K562 (cell line): Measurements from ENCODE around the gene IRF4. TPM values are rescaled to one million over a fixed set of nuclear protein-coding genes. Genes with fewer than 3 reads are reported as not detected.

ENCODE experiments used
- ATAC-seq: fragments of 200-7000 bp; cut with Tn5 transposase; 3 replicates; pipeline ENCODE4 v1.9.1; 2020; ENCODE audit warnings: moderate library complexity
- BruUV-seq: library from RNA; stranded (reverse); fragments of 400-500 nt; replicated peaks from 2 replicates; lab custom pipeline; 2021; lab: Mats Ljungman, UMichigan
- CTCF ChIA-PET: fragments of 300-600 bp; formaldehyde crosslinking; extraction: SDS; loops from one replicate; lab custom pipeline; 2021; ENCODE audit warnings: low intra/inter-chr PET ratio; lab: Yijun Ruan, JAX
- POLR2A ChIA-PET: fragments of 300-600, 350-650 bp; sonication (Branson Sonifier 250); formaldehyde crosslinking; extraction: SDS; loops from one replicate; lab custom pipeline; 2021; ENCODE audit warnings: antibody characterized with exemption, inconsistent platforms; lab: Yijun Ruan, JAX
- DNase-seq, 4 experiments: peaks; one replicate each; pipeline versions ENCODE4 v3.0.0 to v3.0.0-alpha.2; 2011 to 2018; ENCODE audit warnings: low spot score in 3 of 4, mixed read lengths in 3 of 4; ENCODE audit errors: extremely low read depth in 1 of 4
- FAIRE-seq: peaks from 2 replicates; lab custom pipeline; 2011; peaks lifted over from hg19 to GRCh38; lab: Jason Lieb, UNC
- H2AFZ ChIP-seq: 2 replicates; pipeline ENCODE4 v1.6.0; 2011; ENCODE audit warnings: low read depth, low read length, control low read depth, inconsistent platforms
- H3K27ac ChIP-seq: fragments of 200-600 bp; 3 replicates; pipeline ENCODE4 v1.8.0; 2011; ENCODE audit warnings: low read depth, mild to moderate bottlenecking, control low read depth, inconsistent platforms, low read length, moderate library complexity, mixed read lengths; ENCODE audit errors: extremely low read depth
- H3K27me3 ChIP-seq, 2 experiments: fragments of 300-600 bp in 1 of 2; 2 replicates in 1 of 2; 3 replicates in 1 of 2; pipeline versions ENCODE4 v1.6.0 to v1.8.0; 2011; ENCODE audit warnings: inconsistent platforms in 2 of 2, low read length in 2 of 2, mild to moderate bottlenecking in 1 of 2, mixed read lengths in 1 of 2, moderate library complexity in 1 of 2; ENCODE audit not compliant: control insufficient read depth in 2 of 2, insufficient read depth in 2 of 2
- H3K36me3 ChIP-seq: fragments of 300-600 bp; 3 replicates; pipeline ENCODE4 v1.8.0; 2011; ENCODE audit warnings: mild to moderate bottlenecking, low read length, inconsistent platforms; ENCODE audit not compliant: control insufficient read depth, insufficient read depth
- H3K4me1 ChIP-seq, 2 experiments: fragments of 200-600 bp in 1 of 2; replicated peaks in 1 of 2; 2 replicates in 1 of 2; 3 replicates in 1 of 2; pipeline versions ENCODE4 v1.5.1 to v1.8.0; 2011; ENCODE audit warnings: inconsistent platforms in 2 of 2, low read length in 2 of 2, mild to moderate bottlenecking in 1 of 2, mixed read lengths in 1 of 2, moderate library complexity in 1 of 2; ENCODE audit not compliant: control insufficient read depth in 2 of 2, insufficient read depth in 2 of 2
- H3K4me2 ChIP-seq: 2 replicates; pipeline ENCODE4 v1.6.1; 2011; ENCODE audit warnings: low read length, control low read depth, inconsistent platforms, mixed read lengths; ENCODE audit not compliant: insufficient read depth
- H3K4me3 ChIP-seq: fragments of 200-600 bp; sonication (generic), shearing (Covaris generic); 2 replicates; pipeline ENCODE4 v1.5.1; 2016; ENCODE audit warnings: control low read depth, inconsistent platforms
- H3K79me2 ChIP-seq: fragments of 200-600 bp; 3 replicates; pipeline ENCODE4 v1.8.0; 2011; ENCODE audit warnings: low read length, inconsistent platforms; ENCODE audit not compliant: control insufficient read depth, insufficient read depth
- H3K9ac ChIP-seq, 2 experiments: 2 replicates each; pipeline versions ENCODE4 v1.6.0 to v1.6.1; 2011; ENCODE audit warnings: low read depth in 2 of 2, low read length in 2 of 2, control low read depth in 1 of 2, inconsistent platforms in 1 of 2, mild to moderate bottlenecking in 1 of 2, mixed read lengths in 1 of 2; ENCODE audit not compliant: insufficient read depth in 1 of 2
- H3K9me1 ChIP-seq: one replicate; pipeline ENCODE4 v1.6.0; 2011; ENCODE audit warnings: inconsistent platforms, mild to moderate bottlenecking, low read length, moderate library complexity; ENCODE audit not compliant: control insufficient read depth, insufficient read depth
- H3K9me3 ChIP-seq: replicated peaks from 2 replicates; pipeline ENCODE4 v1.5.1; 2011; ENCODE audit warnings: low read depth, low read length, inconsistent platforms; ENCODE audit not compliant: control insufficient read depth, insufficient read depth
- H4K20me1 ChIP-seq: replicated peaks from 2 replicates; pipeline ENCODE4 v1.6.1; 2011; ENCODE audit warnings: low read length, inconsistent platforms, mixed read lengths; ENCODE audit not compliant: control insufficient read depth, insufficient read depth
- CC2D1A ChIP-seq: fragments of 450-650 bp; IDR thresholded peaks from 2 replicates; pipeline ENCODE4 v1.6.1; 2017; ENCODE audit warnings: mild to moderate bottlenecking
- FUS ChIP-seq: fragments of 200-400 bp; formaldehyde crosslinking; optimal IDR thresholded peaks from 2 replicates; pipeline ENCODE3; 2017; ENCODE audit warnings: low read depth, low read length
- KDM1A ChIP-seq, 2 experiments: fragments of 450-650 bp; IDR thresholded peaks; 2 replicates each; pipeline ENCODE4 v1.6.1; 2016; ENCODE audit warnings: mild to moderate bottlenecking in 2 of 2
- KDM5B ChIP-seq: fragments of 200-600 bp; sonication (generic); IDR thresholded peaks from 2 replicates; pipeline ENCODE4 v1.6.1; 2012; ENCODE audit warnings: low read depth, mild to moderate bottlenecking, moderate library complexity, low read length, control low read depth, inconsistent platforms; ENCODE audit not compliant: insufficient replicate concordance
- NR4A1 ChIP-seq, 2 experiments: fragments of 250-450 bp in 1 of 2; fragments of 450-650 bp in 1 of 2; sonication (Bioruptor Pico) in 1 of 2; IDR thresholded peaks; 2 replicates each; pipeline versions ENCODE4 v1.4.0 to v1.6.1; 2016 to 2020; ENCODE audit warnings: mild to moderate bottlenecking in 2 of 2, missing compliant biosample characterization in 1 of 2, missing genetic modification characterization in 1 of 2, moderate library complexity in 1 of 2
- PBX2 ChIP-seq, 2 experiments: IDR thresholded peaks in 1 of 2; conservative IDR thresholded peaks in 1 of 2; 2 replicates each; pipeline ENCODE4 v1.6.1; 2016; ENCODE audit warnings: low read depth in 2 of 2, mild to moderate bottlenecking in 1 of 2, missing compliant biosample characterization in 1 of 2, missing genetic modification characterization in 1 of 2, moderate library complexity in 1 of 2
- POLR2G ChIP-seq: fragments of 200-400 bp; formaldehyde crosslinking; IDR thresholded peaks from 2 replicates; pipeline ENCODE4 v1.6.1; 2017; ENCODE audit warnings: low read depth, mild to moderate bottlenecking, antibody characterized with exemption, low read length, moderate library complexity
- ZNF609 ChIP-seq: sonication (generic); formaldehyde crosslinking; IDR thresholded peaks from 2 replicates; pipeline ENCODE4 v1.8.1; 2023; ENCODE audit warnings: missing genetic modification reagents, mild to moderate bottlenecking, borderline replicate concordance
- WGBS: fragments of 100-300 bp; shearing (Covaris generic); methylation state at CpG from one replicate; pipeline ENCODE4 v1.1.6; 2016; ENCODE audit warnings: low coverage, mixed read lengths; ENCODE audit not compliant: insufficient coverage; ENCODE audit errors: missing lambda C conversion rate; 5-methylcytosine and 5-hydroxymethylcytosine counted together
- in situ Hi-C: fragments of 300-500 bp; cut with MboI; formaldehyde crosslinking; loops from 4 replicates; pipeline ENCODE4 v1.15.0; 2018; ENCODE audit warnings: inconsistent platforms, mixed read lengths
- intact Hi-C: fragments of 100-400 bp; cut with micrococcal nuclease; formaldehyde crosslinking; loops from 2 replicates; pipeline ENCODE4 v1.14.2; 2022
- polyA plus RNA-seq, 8 experiments: library from polyadenylated mRNA; depleted of rRNA in 4 of 8; stranded (reverse) in 5 of 8; unstranded in 3 of 8; fragments of >200 nt; fragmentation: Nextera tagmentation in 2 of 8; fragmentation: Illumina TruSeq in 1 of 8; extraction: Ambion mirVana in 2 of 8; extraction: Trizol in 1 of 8; gene quantifications; 2 replicates each; pipeline versions ENCODE4 v1.2.1 to v1.2.3, GENCODE V29; 2011 to 2014; ENCODE audit warnings: inconsistent platforms in 1 of 8, missing spikeins in 1 of 8
- total RNA-seq, 7 experiments: library from RNA; depleted of rRNA in 6 of 7; stranded (reverse); fragments of >200 nt in 6 of 7; fragmentation: Illumina TruSeq in 2 of 7; extraction: Trizol in 2 of 7; gene quantifications; 2 replicates each; pipeline versions ENCODE4 v1.2.1 to v1.2.3, GENCODE V29; 2011 to 2021; ENCODE audit warnings: low replicate concordance in 1 of 7
- TF ChIP-seq, protein P1 (sequence below), 2 experiments: fragments of 450-650 bp; IDR thresholded peaks; 2 replicates each; pipeline ENCODE4 v1.6.1; 2018; ENCODE audit warnings: mild to moderate bottlenecking in 2 of 2, low read depth in 1 of 2; ENCODE audit not compliant: partially characterized antibody in 2 of 2

IRF4 gene
- total and polyA plus RNA-seq, 9 of the 15 experiments (the other 6 are each of a cell fraction or from before 2014, with no cell fraction given): 0.05 to 0.33 (median 0.09) TPM; not detected in 6

DNA sequence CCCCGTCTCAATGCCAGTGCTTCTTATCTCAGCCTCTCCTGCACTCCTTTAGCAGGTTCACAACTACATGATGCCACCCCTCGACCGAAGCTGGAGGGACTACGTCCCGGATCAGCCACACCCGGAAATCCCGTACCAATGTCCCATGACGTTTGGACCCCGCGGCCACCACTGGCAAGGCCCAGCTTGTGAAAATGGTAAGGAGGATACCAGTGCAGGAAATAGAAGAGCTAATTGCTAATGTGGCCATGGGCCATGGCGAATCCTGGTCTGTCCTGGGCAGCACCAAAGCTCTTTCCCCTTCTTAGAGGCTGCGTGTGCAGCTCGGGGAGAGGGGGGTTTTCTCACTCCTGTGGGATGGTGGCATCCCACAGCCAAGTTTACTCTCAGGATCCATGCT, 5.5 kb downstream of the IRF4 start:
- FAIRE-seq (no peak), ATAC-seq (no peak), DNase-seq (no peak)
- Histone ChIP-seq H3K27ac (no peak overlapping the region), H2AFZ (no peak overlapping the region), H3K27me3 (peaks cover 52 to 72% of the 10 kb centered on the region in 2 experiments), H3K9me3 (no peaks in the 10 kb centered on the region; the same call in 1 of the 2 replicates), H3K4me1 (peaks cover 0 to 2% of the 10 kb centered on the region in 2 experiments; a peak in 1 of 5 replicates), H3K4me3 (no peak overlapping the region), H4K20me1 (no peaks in the 10 kb centered on the region; the same call in none of the 2 replicates), H3K79me2 (no peaks in the 10 kb centered on the region), H3K4me2 (no peak overlapping the region), H3K36me3 (no peaks in the 10 kb centered on the region), H3K9me1 (no peaks in the 10 kb centered on the region), H3K9ac (no peak overlapping the region)
- WGBS: under 1% methylated on average over 13 of the region's 13 CpGs
- intact Hi-C loops: no loop called here
- POLR2A ChIA-PET: interaction anchor here (1.1 kb wide), 1 partner anchor 17 kb away, joined by 4 read pairs; no protein-coding TSS in a partner anchor
- in situ Hi-C loops: no loop called here
- BruUV-seq: no TSS peak
- CTCF ChIA-PET: no interaction called here
- TF ChIP-seq KDM5B (no peak), KDM1A (IDR thresholded peaks at IDR 0.05) (no peak), NR4A1 (CRISPR knock-in tag; IDR thresholded peaks at IDR 0.05) (no peak), NR4A1 (tag; IDR thresholded peaks at IDR 0.05) (no peak), ZNF609 (CRISPR knock-in tag) (no peak), PBX2 (CRISPR knock-in tag; IDR thresholded peaks at IDR 0.05; ENCODE audit: low read depth) (no peak), PBX2 (tag; conservative IDR thresholded peaks at IDR 0.05; ENCODE audit: low read depth) (no peak), FUS (no peak), CC2D1A (no peak), POLR2G (no peak)
- TF ChIP-seq, protein P1, sequence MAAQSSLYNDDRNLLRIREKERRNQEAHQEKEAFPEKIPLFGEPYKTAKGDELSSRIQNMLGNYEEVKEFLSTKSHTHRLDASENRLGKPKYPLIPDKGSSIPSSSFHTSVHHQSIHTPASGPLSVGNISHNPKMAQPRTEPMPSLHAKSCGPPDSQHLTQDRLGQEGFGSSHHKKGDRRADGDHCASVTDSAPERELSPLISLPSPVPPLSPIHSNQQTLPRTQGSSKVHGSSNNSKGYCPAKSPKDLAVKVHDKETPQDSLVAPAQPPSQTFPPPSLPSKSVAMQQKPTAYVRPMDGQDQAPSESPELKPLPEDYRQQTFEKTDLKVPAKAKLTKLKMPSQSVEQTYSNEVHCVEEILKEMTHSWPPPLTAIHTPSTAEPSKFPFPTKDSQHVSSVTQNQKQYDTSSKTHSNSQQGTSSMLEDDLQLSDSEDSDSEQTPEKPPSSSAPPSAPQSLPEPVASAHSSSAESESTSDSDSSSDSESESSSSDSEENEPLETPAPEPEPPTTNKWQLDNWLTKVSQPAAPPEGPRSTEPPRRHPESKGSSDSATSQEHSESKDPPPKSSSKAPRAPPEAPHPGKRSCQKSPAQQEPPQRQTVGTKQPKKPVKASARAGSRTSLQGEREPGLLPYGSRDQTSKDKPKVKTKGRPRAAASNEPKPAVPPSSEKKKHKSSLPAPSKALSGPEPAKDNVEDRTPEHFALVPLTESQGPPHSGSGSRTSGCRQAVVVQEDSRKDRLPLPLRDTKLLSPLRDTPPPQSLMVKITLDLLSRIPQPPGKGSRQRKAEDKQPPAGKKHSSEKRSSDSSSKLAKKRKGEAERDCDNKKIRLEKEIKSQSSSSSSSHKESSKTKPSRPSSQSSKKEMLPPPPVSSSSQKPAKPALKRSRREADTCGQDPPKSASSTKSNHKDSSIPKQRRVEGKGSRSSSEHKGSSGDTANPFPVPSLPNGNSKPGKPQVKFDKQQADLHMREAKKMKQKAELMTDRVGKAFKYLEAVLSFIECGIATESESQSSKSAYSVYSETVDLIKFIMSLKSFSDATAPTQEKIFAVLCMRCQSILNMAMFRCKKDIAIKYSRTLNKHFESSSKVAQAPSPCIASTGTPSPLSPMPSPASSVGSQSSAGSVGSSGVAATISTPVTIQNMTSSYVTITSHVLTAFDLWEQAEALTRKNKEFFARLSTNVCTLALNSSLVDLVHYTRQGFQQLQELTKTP (IDR thresholded peaks at IDR 0.05; ENCODE audit: low read depth in 1 of 2, partially characterized antibody in 2 of 2): no peak
